ENCODE data around the gene NDST3.

Gene NDST3

GRCh38 chr4:118173956-118174725, 139.9 kb downstream of the NDST3 start:
- TF ChIP-seq POU6F1 (CRISPR knock-in tag; IDR thresholded peaks at IDR 0.05; ENCODE audit: borderline replicate concordance, low read depth): no peak
- TF ChIP-seq, protein P1, sequence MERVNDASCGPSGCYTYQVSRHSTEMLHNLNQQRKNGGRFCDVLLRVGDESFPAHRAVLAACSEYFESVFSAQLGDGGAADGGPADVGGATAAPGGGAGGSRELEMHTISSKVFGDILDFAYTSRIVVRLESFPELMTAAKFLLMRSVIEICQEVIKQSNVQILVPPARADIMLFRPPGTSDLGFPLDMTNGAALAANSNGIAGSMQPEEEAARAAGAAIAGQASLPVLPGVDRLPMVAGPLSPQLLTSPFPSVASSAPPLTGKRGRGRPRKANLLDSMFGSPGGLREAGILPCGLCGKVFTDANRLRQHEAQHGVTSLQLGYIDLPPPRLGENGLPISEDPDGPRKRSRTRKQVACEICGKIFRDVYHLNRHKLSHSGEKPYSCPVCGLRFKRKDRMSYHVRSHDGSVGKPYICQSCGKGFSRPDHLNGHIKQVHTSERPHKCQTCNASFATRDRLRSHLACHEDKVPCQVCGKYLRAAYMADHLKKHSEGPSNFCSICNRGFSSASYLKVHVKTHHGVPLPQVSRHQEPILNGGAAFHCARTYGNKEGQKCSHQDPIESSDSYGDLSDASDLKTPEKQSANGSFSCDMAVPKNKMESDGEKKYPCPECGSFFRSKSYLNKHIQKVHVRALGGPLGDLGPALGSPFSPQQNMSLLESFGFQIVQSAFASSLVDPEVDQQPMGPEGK (CRISPR knock-in tag; IDR thresholded peaks at IDR 0.05; ENCODE audit: borderline replicate concordance): no peak
- TF ChIP-seq ZC3H10 (CRISPR knock-in tag; IDR thresholded peaks at IDR 0.05): no peak
- TF ChIP-seq ZNF565 (CRISPR knock-in tag; conservative IDR thresholded peaks at IDR 0.05; ENCODE audit: low read depth): no peak
- TF ChIP-seq BACH2 (CRISPR knock-in tag; IDR thresholded peaks at IDR 0.05; ENCODE audit: borderline replicate concordance): no peak
- no peak for TF ChIP-seq SNAI2 (CRISPR knock-in tag; IDR thresholded peaks at IDR 0.05)
- no peak for TF ChIP-seq GLIS3 (CRISPR knock-in tag; IDR thresholded peaks at IDR 0.05)
- TF ChIP-seq TCF4 (CRISPR knock-in tag; IDR thresholded peaks at IDR 0.05; ENCODE audit: borderline replicate concordance): no peak
- TF ChIP-seq ZNF70 (CRISPR knock-in tag; IDR thresholded peaks at IDR 0.05): no peak
- TF ChIP-seq CREB5 (CRISPR knock-in tag; IDR thresholded peaks at IDR 0.05; ENCODE audit: low read depth): no peak
- no peak for TF ChIP-seq CSRNP3 (CRISPR knock-in tag; IDR thresholded peaks at IDR 0.05)
- ATAC-seq: peak; percentile 97

- TF ChIP-seq ZNF565 (CRISPR knock-in tag; conservative IDR thresholded peaks at IDR 0.05; ENCODE audit: low read depth) (no peak), ZFP30 (CRISPR knock-in tag; IDR thresholded peaks at IDR 0.05) (no peak), CSRNP3 (CRISPR knock-in tag; IDR thresholded peaks at IDR 0.05) (no peak), TCF4 (CRISPR knock-in tag; IDR thresholded peaks at IDR 0.05; ENCODE audit: borderline replicate concordance) (no peak), SNAI2 (CRISPR knock-in tag; IDR thresholded peaks at IDR 0.05) (no peak), BACH2 (CRISPR knock-in tag; IDR thresholded peaks at IDR 0.05; ENCODE audit: borderline replicate concordance) (no peak), CSDC2 (CRISPR knock-in tag; IDR thresholded peaks at IDR 0.05) (no peak), ZNF70 (CRISPR knock-in tag; IDR thresholded peaks at IDR 0.05) (no peak), POU6F1 (CRISPR knock-in tag; IDR thresholded peaks at IDR 0.05; ENCODE audit: borderline replicate concordance, low read depth) (no peak), ZNF8 (CRISPR knock-in tag; IDR thresholded peaks at IDR 0.05) (no peak), RARB (CRISPR knock-in tag; IDR thresholded peaks at IDR 0.05) (no peak), ZC3H10 (CRISPR knock-in tag; IDR thresholded peaks at IDR 0.05) (no peak), PPARA (CRISPR knock-in tag; IDR thresholded peaks at IDR 0.05; ENCODE audit: borderline replicate concordance) (no peak), ZFP3 (CRISPR knock-in tag; IDR thresholded peaks at IDR 0.05) (no peak), ISL1 (CRISPR knock-in tag; IDR thresholded peaks at IDR 0.05) (no peak), CREB5 (CRISPR knock-in tag; IDR thresholded peaks at IDR 0.05; ENCODE audit: low read depth) (no peak)
- TF ChIP-seq, protein P1 (CRISPR knock-in tag; IDR thresholded peaks at IDR 0.05; ENCODE audit: borderline replicate concordance): no peak
Observed at GRCh38 chr4:118175506-118175905, 141.2 kb downstream of the NDST3 start.

More at GRCh38 chr4:118175506-118175905, 141.2 kb downstream of the NDST3 start:
- ATAC-seq: no peak
